Amniotic epithelial cell (primary cell): Measurements from ENCODE around the gene SPATA31A3.
"Not testable (repeated sequence)": the region's sequence is repeated elsewhere in the genome, so short reads cannot be mapped to it uniquely, and the experiment has no call there.

Source experiments
- DNase-seq: peaks from one replicate; pipeline ENCODE4 v3.0.0-alpha.2; 2010; ENCODE audit warnings: low read depth

The SPATA31A3 gene

GRCh38 chr9:66992450-66992849, at the start of gene SPATA31A3:
TSS of gene SPATA31A3 (minus strand) at chr9:66992550. CDS start at chr9:66992521, 29 bp downstream.
- DNase-seq: not testable (repeated sequence)

- peak; percentile 44 for DNase-seq
Observed at GRCh38 chr9:66952576-66952975, 39.8 kb downstream of the SPATA31A3 start.

- peak; percentile 36 for DNase-seq
Observed at GRCh38 chr9:66942400-66943155, 49.8 kb downstream of the SPATA31A3 start.

- DNase-seq: not testable (repeated sequence)
Observed at GRCh38 chr9:66939878-66940830, 52.2 kb downstream of the SPATA31A3 start.

GRCh38 chr9:66938322-66938721, 54.0 kb downstream of the SPATA31A3 start:
- not testable (repeated sequence) for DNase-seq

GRCh38 chr9:66937662-66938061, 54.7 kb downstream of the SPATA31A3 start:
- not testable (repeated sequence) for DNase-seq
